Progenitor cell of endocrine pancreas (in vitro differentiated cells): ENCODE data around the gene KAT6B. TPM values are rescaled to one million over a fixed set of nuclear protein-coding genes. Genes with fewer than 3 reads are reported as not detected.
A peak's percentile ranks its signal among the peaks of the same experiment; 100 is the strongest.

Source experiments
- DNase-seq: peaks from one replicate; pipeline ENCODE4 v3.0.0; 2021; ENCODE audit warnings: low spot score; ENCODE audit not compliant: unreplicated experiment
- H3K27ac Mint-ChIP-seq: 2 replicates; pipeline ENCODE4 v1.8.0; 2021; ENCODE audit warnings: mild to moderate bottlenecking, moderate library complexity, mixed read lengths
- H3K27me3 Mint-ChIP-seq: 2 replicates; pipeline ENCODE4 v1.8.0; 2021; ENCODE audit warnings: mixed read lengths
- H3K36me3 Mint-ChIP-seq: 2 replicates; pipeline ENCODE4 v1.8.0; 2022; ENCODE audit warnings: mixed read lengths; ENCODE audit not compliant: insufficient read depth
- H3K4me1 Mint-ChIP-seq: 2 replicates; pipeline ENCODE4 v1.8.0; 2021; ENCODE audit warnings: low read depth, mixed read lengths
- H3K4me3 Mint-ChIP-seq: 2 replicates; pipeline ENCODE4 v1.8.0; 2021; ENCODE audit warnings: low read depth, mild to moderate bottlenecking, moderate library complexity, mixed read lengths
- H3K9me3 Mint-ChIP-seq: 2 replicates; pipeline ENCODE4 v1.8.0; 2021; ENCODE audit warnings: low read depth, mixed read lengths
- total RNA-seq: library from RNA; stranded (reverse); gene quantifications from 2 replicates; pipeline ENCODE4 v1.2.1, GENCODE V29; 2021
- TF ChIP-seq, protein P1 (sequence below): fragments of 200-600 bp; sonication (generic); IDR thresholded peaks from one replicate; pipeline ENCODE4 v1.5.0; 2021; ENCODE audit warnings: antibody characterized with exemption, mild to moderate bottlenecking; ENCODE audit not compliant: unreplicated experiment

Gene KAT6B
- total RNA-seq, 1 donor from 2014 or later, result 75.4 TPM

GRCh38 chr10:74975758-74976157, 149.4 kb downstream of the KAT6B start:
- Mint-ChIP-seq H3K4me1 (peaks cover 7% of the 10 kb centered on the region), H3K27ac (no peak overlapping the region), H3K9me3 (no peaks in the 10 kb centered on the region), H3K27me3 (no peaks in the 10 kb centered on the region), H3K4me3 (no peak overlapping the region), H3K36me3 (peaks cover 17% of the 10 kb centered on the region)
- DNase-seq, result no peak
- TF ChIP-seq, protein P1, sequence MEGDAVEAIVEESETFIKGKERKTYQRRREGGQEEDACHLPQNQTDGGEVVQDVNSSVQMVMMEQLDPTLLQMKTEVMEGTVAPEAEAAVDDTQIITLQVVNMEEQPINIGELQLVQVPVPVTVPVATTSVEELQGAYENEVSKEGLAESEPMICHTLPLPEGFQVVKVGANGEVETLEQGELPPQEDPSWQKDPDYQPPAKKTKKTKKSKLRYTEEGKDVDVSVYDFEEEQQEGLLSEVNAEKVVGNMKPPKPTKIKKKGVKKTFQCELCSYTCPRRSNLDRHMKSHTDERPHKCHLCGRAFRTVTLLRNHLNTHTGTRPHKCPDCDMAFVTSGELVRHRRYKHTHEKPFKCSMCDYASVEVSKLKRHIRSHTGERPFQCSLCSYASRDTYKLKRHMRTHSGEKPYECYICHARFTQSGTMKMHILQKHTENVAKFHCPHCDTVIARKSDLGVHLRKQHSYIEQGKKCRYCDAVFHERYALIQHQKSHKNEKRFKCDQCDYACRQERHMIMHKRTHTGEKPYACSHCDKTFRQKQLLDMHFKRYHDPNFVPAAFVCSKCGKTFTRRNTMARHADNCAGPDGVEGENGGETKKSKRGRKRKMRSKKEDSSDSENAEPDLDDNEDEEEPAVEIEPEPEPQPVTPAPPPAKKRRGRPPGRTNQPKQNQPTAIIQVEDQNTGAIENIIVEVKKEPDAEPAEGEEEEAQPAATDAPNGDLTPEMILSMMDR, result no peak

GRCh38 chr10:74976565-74976964, 150.2 kb downstream of the KAT6B start:
- Mint-ChIP-seq H3K27ac (peak overlapping the region; percentile 10), H3K27me3 (no peaks in the 10 kb centered on the region), H3K9me3 (no peaks in the 10 kb centered on the region), H3K4me1 (peaks cover 7% of the 10 kb centered on the region), H3K4me3 (no peak overlapping the region), H3K36me3 (peaks cover 17% of the 10 kb centered on the region)
- DNase-seq, result no peak
- TF ChIP-seq, protein P1, result no peak

GRCh38 chr10:74977072-74977471, 150.7 kb downstream of the KAT6B start:
- no peak for DNase-seq
- H3K4me1 Mint-ChIP-seq, result peaks cover 7% of the 10 kb centered on the region
- no peaks in the 10 kb centered on the region for H3K27me3 Mint-ChIP-seq
- peaks cover 18% of the 10 kb centered on the region for H3K36me3 Mint-ChIP-seq
- TF ChIP-seq, protein P1, result no peak
- H3K9me3 Mint-ChIP-seq, result no peaks in the 10 kb centered on the region
- H3K4me3 Mint-ChIP-seq, result no peak overlapping the region
- H3K27ac Mint-ChIP-seq, result no peak overlapping the region

GRCh38 chr10:74977913-74978847, 151.8 kb downstream of the KAT6B start:
- TF ChIP-seq, protein P1, result no peak
- Mint-ChIP-seq H3K4me3 (no peak overlapping the region), H3K9me3 (no peaks in the 10 kb centered on the region), H3K4me1 (peaks cover 6% of the 10 kb centered on the region), H3K27me3 (no peaks in the 10 kb centered on the region), H3K27ac (no peak overlapping the region), H3K36me3 (peaks cover 20% of the 10 kb centered on the region)
- no peak for DNase-seq

GRCh38 chr10:74981831-74982633, 155.6 kb downstream of the KAT6B start:
- H3K27me3 Mint-ChIP-seq, result no peaks in the 10 kb centered on the region
- H3K27ac Mint-ChIP-seq, result peak overlapping the region; percentile 40
- H3K4me3 Mint-ChIP-seq, result no peak overlapping the region
- H3K4me1 Mint-ChIP-seq, result no peaks in the 10 kb centered on the region
- H3K36me3 Mint-ChIP-seq, result peaks cover 24% of the 10 kb centered on the region
- no peaks in the 10 kb centered on the region for H3K9me3 Mint-ChIP-seq
- TF ChIP-seq, protein P1, result no peak
- DNase-seq, result no peak
